ENCODE data around the gene PTCH1.

PTCH1 gene

GRCh38 chr9:95516734-95517558 lies at the start of gene PTCH1:
PTCH1 (minus strand) TSS chr9:95516971.
- H3K4me3 ChIP-seq (ENCODE audit: low read length), result peak within 1 kb of the TSS; percentile 61
- no peak for TF ChIP-seq CTCF (IDR thresholded peaks at IDR 0.05; ENCODE audit: insufficient read depth, low read depth, low read length, missing control alignments)
- DNase-seq (ENCODE audit: low read depth), result peak; percentile 57

GRCh38 chr9:95565982-95566381 lies 49.2 kb upstream of the PTCH1 start:
- H3K4me3 ChIP-seq (ENCODE audit: low read length), result no peak overlapping the region
- no peak for TF ChIP-seq CTCF (IDR thresholded peaks at IDR 0.05; ENCODE audit: insufficient read depth, low read depth, low read length, missing control alignments)
- DNase-seq (ENCODE audit: low read depth), result no peak

GRCh38 chr9:95561913-95562312 lies 45.1 kb upstream of the PTCH1 start:
- no peak overlapping the region for H3K4me3 ChIP-seq (ENCODE audit: low read length)
- DNase-seq (ENCODE audit: low read depth), result no peak
- no peak for TF ChIP-seq CTCF (IDR thresholded peaks at IDR 0.05; ENCODE audit: insufficient read depth, low read depth, low read length, missing control alignments)

GRCh38 chr9:95557142-95557541 lies 40.4 kb upstream of the PTCH1 start:
- H3K4me3 ChIP-seq (ENCODE audit: low read length), result no peak overlapping the region
- DNase-seq (ENCODE audit: low read depth), result no peak
- TF ChIP-seq CTCF (IDR thresholded peaks at IDR 0.05; ENCODE audit: insufficient read depth, low read depth, low read length, missing control alignments), result no peak

GRCh38 chr9:95556521-95556920 lies 39.8 kb upstream of the PTCH1 start:
- no peak for TF ChIP-seq CTCF (IDR thresholded peaks at IDR 0.05; ENCODE audit: insufficient read depth, low read depth, low read length, missing control alignments)
- DNase-seq (ENCODE audit: low read depth), result no peak
- no peak overlapping the region for H3K4me3 ChIP-seq (ENCODE audit: low read length)

GRCh38 chr9:95552814-95553546 lies 36.2 kb upstream of the PTCH1 start:
- no peak for TF ChIP-seq CTCF (IDR thresholded peaks at IDR 0.05; ENCODE audit: insufficient read depth, low read depth, low read length, missing control alignments)
- DNase-seq (ENCODE audit: low read depth), result no peak
- H3K4me3 ChIP-seq (ENCODE audit: low read length), result no peak overlapping the region

Measured in epithelial cell of esophagus (primary cell).